Epithelial cell of esophagus (primary cell): Measurements from ENCODE around the gene ZNF200.

Source experiments
- DNase-seq: peaks from one replicate; pipeline ENCODE4 v3.0.0; 2010; ENCODE audit warnings: low read depth
- H3K4me3 ChIP-seq: 2 replicates; pipeline ENCODE4 v1.5.1; 2011; ENCODE audit warnings: mild to moderate bottlenecking, low read length, control low read depth
- CTCF ChIP-seq: IDR thresholded peaks from 2 replicates; pipeline ENCODE4 v1.5.1; 2011; ENCODE audit warnings: low read depth, mild to moderate bottlenecking, low read length, control low read depth, inconsistent platforms; ENCODE audit not compliant: insufficient read depth; ENCODE audit errors: missing control alignments

Gene ZNF200

GRCh38 chr16:3249451-3249850, 14.5 kb upstream of the ZNF200 start:
- TF ChIP-seq CTCF: no peak

GRCh38 chr16:3249020-3249419, 14.1 kb upstream of the ZNF200 start:
- DNase-seq: no peak
- no peak for TF ChIP-seq CTCF
- no peak overlapping the region for H3K4me3 ChIP-seq

More at GRCh38 chr16:3249451-3249850, 14.5 kb upstream of the ZNF200 start:
- DNase-seq: no peak
- no peak overlapping the region for H3K4me3 ChIP-seq

- no peak for TF ChIP-seq CTCF
- no peak for DNase-seq
- no peak overlapping the region for H3K4me3 ChIP-seq
Measured at GRCh38 chr16:3248596-3248995, 13.6 kb upstream of the ZNF200 start.

GRCh38 chr16:3246876-3247275, 11.9 kb upstream of the ZNF200 start:
- no peak for TF ChIP-seq CTCF
- H3K4me3 ChIP-seq: no peak overlapping the region
- no peak for DNase-seq

GRCh38 chr16:3246002-3246401, 11.0 kb upstream of the ZNF200 start:
- no peak for TF ChIP-seq CTCF
- DNase-seq: no peak
- no peak overlapping the region for H3K4me3 ChIP-seq

- H3K4me3 ChIP-seq: no peak overlapping the region
- peak; percentile 28 for DNase-seq
- TF ChIP-seq CTCF: no peak
Measured at GRCh38 chr16:3243882-3244281, 8.9 kb upstream of the ZNF200 start.

- no peak overlapping the region for H3K4me3 ChIP-seq
- no peak for TF ChIP-seq CTCF
- DNase-seq: peak; percentile 88
Measured at GRCh38 chr16:3242709-3243108, 7.8 kb upstream of the ZNF200 start.
